HG03565 (cell line): ENCODE measurements around the gene ALDH3A2.
"Not testable (repeated sequence)": the region's sequence is repeated elsewhere in the genome, so short reads cannot be mapped to it uniquely, and the experiment has no call there.

ENCODE experiments used
- ATAC-seq: cut with Tn5 transposase; IDR thresholded peaks from one replicate; pipeline ENCODE4 v1.9.1; 2021; ENCODE audit warnings: mild to moderate bottlenecking, moderate library complexity; ENCODE audit not compliant: unreplicated experiment

ALDH3A2 gene

DNA sequence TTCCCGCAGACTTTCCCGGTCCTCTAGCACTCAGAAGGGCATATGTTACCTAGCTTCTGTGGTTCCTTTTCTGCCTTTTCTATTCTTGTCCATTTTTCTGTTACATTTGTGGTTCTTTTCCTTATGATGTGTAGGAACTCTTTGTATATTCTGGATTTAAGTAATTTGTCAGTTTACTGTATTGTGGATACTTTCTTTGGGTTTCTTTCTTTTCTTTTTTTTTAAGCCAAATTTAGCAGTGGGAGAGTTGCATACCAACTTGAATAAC, 657 bp downstream of the ALDH3A2 start:
- no peak for ATAC-seq

DNA sequence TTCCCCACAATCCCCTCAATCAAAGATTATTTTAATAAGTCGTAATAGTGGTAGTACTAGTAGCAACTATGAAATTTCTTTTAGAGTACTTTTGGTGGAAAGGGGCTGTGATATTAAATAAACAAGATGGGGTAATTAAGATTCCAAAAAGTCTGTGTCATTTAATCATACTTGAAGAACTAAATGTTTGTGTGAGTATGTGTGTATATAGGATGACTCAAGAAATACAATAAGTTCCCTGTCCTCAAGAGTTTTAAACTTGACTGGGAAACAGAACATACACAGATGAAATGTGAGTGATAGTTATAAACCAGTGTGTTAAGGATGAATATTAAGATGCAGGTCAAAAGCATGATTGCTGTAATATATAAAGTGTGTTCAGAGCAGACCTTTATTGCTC, 2.3 kb downstream of the ALDH3A2 start:
- ATAC-seq: no peak

DNA sequence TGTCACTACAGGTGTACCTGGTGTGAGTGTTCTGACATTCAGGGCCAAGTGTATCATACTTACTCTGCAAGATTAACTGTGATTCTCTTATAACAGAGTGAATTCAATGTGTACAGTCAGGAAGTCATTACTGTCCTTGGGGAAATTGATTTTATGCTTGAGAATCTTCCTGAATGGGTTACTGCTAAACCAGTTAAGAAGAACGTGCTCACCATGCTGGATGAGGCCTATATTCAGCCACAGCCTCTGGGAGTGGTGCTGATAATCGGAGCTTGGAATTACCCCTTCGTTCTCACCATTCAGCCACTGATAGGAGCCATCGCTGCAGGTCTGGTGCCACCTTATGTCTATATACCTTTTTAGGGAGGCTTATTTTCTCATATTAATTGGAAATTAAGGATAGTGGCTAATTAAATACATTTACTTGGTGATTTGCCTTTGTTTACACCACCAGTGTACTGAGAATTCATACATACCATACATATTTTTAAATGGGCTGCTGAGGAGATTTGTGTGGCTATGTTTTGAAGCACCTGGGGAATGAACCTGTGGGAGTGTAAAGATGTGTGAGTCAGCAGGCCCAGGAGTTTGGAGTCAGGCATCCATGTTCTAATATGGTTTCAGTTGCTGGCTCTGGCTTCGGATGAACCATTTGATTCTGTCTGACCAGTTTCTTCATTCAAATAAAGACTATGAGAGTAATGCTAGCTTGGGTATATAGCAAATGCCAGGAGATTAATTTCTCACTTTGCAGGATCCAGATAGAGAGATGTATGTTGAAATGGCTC, 3.1 kb downstream of the ALDH3A2 start:
- no peak for ATAC-seq

DNA sequence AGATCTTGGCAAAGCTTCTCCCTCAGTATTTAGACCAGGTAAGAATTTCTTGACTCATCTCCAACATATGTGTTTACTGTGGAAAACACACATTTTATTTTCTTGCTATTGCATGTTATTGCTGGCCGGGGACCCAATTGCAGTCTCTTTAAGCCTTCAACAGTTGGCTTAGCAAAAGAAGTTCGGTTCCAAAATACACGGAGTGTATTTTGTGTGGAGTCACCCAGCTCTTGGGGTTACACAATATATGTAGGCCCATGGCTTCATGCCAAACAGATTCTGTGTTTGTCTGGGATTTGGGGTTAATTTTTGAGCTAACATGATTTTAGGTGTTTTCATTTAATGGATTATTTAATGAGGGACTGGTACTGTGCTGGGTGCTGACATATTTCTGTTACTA, 4.0 kb downstream of the ALDH3A2 start:
- ATAC-seq: no peak

DNA sequence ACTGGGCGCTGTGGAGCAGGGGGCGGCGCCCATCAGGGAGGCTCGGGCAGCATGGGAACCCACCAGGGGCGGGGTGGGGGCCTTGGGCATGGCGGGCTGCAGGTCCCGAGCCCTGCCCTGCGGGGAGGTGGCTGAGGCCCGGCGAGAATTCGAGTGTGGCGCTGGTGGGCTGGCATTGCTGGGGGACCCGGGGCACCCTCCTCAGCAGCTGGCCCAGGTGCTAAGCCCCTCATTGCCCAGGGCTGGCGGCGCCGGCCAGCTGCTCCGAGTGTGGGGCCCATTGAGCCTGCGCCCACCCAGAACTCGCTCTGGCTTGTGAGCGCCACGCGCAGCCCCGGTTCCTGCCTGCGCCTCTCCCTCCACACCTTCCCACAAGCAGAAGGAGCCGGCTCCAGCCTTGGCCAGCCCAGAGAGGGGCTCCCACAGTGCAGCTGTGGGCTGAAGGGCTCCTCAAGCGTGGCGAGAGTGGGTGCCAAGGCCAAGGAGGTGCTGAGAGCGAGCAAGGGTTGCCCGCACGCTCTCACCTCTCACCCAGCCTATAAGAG, 5.9 kb downstream of the ALDH3A2 start:
- ATAC-seq: no peak

DNA sequence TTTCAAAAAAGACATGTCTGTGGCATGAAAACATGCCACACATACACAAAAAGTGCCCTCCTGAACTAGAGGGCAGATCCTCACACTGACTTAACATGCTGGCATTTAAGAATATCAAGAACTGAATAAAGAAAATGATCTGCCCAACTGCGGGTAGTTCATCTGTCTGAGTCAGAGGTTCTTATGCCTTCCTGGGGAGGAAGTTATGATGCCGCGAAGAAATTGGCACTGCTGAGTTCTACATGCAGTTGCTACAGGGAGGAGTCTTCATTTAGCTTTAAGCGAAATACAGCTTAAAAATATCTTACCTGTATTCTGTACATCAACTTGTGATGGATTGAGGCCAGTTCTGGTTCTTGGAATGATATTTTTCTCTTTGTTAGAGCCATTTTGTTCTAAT, 6.3 kb downstream of the ALDH3A2 start:
- ATAC-seq: no peak

DNA sequence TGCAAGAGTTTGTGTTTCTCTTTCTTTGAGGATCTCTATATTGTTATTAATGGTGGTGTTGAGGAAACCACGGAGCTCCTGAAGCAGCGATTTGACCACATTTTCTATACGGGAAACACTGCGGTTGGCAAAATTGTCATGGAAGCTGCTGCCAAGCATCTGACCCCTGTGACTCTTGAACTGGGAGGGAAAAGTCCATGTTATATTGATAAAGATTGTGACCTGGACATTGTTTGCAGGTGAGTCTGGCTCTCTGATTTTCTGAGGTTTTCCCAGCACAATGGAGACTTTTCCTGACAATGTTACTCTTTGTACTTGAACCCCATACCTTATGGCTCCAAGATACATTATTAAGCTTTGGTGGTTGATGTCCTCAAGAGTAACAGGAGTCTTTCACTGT, 7.8 kb downstream of the ALDH3A2 start:
- no peak for ATAC-seq

DNA sequence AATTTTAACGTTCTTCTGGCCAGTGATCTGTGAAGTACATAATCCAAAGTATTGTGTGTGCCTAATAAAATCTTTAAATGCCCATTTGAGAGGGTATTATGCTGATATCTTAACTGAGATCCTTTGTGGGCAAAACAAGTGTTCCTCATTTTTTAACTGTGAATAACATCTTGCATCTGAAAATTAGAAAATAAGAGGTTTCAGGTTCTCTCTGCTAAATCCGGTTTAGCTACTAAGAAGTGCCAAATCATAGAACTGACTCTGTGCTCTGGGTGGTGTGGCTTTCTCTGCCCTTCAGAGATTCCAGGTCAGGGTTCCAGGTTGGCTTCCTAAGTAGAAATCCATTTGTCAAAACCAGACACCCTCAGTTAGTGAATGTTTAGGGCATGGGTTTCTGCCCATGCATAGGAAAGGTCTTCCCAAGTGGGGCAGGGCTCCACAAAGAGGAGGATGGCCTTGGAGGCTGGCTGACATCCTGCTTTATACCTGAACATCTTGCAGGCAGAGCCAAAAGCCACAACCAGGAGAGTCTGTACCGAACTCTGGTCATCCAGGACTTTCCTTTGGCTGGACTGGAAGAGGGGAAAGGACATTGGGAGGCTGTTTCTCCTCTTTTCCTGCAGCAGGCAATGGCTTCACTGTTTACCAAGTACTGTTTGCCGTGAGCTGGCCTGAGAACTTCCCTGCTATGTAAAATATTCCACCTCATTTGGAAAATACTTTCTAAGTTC, 8.5 kb downstream of the ALDH3A2 start:
- no peak for ATAC-seq

DNA sequence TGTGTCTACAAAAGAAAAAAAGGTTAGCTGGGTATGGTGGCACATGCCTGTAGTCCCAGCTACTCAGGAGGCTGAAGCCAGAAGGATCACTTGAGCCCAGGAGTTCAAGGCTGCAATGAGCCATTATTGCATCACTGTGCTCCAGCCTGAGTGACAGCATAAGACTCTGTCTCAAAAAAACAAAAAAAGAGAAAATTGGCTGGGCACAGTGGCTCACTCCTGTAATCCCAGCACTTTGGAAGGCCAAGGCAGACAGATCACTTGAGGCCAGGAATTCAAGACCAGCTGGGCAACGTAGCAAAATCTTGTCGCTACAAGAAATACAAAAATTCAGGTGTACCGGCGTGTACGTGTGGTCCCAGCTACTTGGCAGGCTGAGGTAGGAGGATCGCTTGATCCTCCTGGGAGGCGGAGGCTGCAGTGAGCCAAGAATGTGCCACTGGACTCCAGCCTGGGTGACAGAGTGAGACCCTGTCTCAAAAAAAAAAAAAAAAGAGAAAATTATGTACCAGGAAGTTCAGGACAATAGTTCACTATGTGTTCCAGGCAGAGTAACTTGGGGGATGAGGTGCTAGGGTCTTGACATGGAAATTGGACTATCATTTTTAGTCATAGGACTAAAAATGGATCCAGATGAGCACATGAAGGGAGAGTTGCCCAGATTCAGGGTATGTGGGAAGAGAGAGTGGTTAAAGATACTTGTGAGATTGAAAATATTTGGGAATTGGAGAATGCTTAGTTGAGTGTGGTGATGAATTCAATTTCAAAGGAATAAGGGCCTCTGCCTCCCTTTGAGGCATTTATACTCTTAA, 11.0 kb downstream of the ALDH3A2 start:
- no peak for ATAC-seq

DNA sequence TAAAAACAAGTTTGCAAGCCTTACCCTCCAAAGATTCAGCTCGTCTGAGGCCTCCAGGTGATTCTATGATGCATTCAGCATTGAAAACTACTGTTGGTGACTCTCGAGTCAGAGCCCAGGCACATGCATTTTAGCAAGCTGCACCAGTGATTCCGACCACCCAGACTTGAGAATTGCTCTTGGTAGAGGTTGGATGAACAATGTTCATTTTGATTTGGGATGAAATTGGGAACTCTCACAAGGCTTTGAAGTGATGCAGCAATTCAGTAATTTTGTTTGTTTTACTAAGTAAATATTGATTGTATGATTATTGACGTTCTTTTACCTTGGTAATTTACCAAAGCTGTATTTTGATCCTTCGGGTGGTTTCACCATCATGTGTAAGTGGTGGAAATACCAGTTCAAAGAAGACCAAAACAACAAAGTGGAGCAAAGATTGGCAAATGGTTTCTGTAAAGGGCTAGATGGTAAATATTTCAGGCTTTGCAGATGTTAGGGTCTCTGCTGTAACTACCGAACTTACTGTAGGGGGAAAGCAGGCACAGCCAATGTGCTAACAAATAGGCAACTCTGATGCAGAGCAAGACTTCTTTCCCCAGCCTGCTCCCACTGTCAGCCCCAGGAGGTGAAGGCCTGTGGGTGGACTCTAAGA, 11.8 kb downstream of the ALDH3A2 start:
- no peak for ATAC-seq

DNA sequence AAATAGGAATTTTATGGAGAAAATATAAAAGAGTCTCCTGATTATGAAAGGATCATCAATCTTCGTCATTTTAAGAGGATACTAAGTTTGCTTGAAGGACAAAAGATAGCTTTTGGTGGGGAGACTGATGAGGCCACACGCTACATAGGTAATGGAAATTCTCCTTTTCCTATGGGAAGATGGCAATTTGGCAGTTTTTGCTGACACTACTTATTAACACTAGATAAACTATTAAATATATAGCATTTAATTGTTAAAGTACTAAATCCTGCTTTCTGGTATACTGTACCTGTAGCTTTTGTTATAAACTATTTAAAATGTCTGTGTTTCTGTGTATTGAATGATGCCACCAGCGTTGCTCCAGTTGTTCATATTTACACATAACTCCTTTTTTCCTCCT, 12.6 kb downstream of the ALDH3A2 start:
- ATAC-seq: no peak

DNA sequence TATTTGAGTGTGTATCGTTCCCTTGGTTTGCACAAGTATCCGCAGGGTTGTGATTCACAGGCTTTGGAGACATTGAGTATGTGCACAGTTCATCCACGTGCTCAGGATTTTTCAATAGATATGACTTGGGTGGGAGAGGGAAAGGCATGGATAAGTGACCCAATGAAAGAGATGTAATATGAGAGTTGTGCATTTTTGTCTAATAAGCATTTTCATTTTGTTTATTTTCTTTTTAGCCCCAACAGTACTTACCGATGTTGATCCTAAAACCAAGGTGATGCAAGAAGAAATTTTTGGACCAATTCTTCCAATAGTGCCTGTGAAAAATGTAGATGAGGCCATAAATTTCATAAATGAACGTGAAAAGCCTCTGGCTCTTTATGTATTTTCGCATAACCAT, 14.5 kb downstream of the ALDH3A2 start:
- no peak for ATAC-seq

DNA sequence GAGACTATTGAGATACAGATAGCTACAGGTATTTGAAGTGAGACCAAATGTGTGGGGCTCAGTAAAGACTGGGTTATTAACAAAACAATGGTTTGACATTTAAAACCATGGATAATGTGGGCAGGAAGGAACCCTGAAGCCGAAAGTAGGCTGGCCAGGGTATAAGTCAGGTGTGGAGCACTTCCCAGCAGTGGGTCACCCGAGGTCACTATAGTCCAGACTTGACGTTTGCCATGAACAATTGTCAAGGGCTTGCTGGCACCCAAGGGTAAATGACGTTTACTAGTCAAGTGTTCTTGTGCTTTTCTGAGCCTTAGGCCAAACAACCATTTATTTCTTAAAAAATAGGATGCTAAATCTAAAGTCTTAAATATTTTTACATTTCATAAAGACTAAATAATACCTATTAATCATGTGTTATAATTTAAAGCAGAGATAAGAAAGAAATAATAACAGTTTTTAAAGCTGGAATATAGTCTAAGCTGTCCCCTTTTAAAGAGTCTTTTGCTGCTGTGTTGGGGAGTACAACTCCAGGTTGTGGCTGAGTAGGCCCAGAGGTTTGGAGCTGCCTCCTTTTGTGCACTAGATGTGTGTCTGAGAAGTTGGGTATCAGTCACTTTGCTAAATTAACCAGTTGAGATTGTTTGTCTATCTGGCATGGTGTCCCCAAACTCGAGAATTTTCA, 15.7 kb downstream of the ALDH3A2 start:
- ATAC-seq: no peak

DNA sequence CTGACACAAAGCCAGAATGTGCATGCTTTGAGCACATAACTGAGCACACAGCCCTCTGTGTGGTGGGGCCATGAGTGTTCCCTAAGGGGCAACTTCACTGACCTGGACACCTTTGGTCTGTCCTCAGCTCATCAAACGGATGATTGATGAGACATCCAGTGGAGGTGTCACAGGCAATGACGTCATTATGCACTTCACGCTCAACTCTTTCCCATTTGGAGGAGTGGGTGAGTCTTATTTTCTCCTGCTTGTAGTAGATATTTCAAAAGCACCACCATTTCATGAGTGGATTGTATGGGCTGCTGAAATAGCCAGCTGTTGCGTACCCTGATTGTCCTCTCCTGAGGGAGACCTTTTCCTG, 16.2 kb downstream of the ALDH3A2 start:
- ATAC-seq: no peak

DNA sequence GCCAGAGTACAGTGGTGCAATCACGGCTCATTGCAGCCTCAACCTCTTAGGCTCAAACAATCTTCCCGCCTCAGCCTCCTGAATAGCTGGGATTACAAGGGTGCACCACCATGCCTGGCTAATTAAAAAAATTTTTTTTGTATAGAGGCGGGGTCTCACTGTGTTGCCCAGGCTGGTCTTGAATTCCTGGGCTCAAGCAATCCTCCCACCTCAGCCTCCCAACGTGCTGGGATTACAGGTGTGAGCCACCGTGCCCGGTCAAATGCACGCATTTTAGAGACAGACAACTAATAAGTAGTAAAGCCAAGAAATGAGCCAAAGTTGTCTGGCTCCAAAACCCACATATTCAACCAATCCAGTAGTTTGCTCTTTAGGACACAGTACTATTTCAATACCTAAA, 21.1 kb downstream of the ALDH3A2 start:
- ATAC-seq: not testable (repeated sequence)

DNA sequence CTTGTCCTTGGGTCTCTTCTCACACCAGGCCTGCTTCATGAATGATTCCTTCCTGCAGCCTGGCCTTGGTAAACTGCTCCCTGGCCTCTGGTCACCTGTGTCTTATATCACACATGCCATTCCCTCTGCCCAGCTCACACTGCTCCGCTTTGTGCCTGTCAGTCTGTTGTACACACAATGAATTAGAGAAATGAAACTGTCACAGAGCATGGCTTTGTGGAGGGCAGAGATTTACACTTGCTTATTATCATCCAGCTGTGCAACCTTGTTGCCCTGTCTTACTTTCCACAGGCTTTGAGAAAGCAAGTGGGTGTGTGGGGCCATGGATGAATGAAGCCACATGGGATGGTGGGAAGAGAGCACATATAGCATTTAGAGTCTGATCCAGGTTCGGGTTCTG, 22.4 kb downstream of the ALDH3A2 start:
- no peak for ATAC-seq

DNA sequence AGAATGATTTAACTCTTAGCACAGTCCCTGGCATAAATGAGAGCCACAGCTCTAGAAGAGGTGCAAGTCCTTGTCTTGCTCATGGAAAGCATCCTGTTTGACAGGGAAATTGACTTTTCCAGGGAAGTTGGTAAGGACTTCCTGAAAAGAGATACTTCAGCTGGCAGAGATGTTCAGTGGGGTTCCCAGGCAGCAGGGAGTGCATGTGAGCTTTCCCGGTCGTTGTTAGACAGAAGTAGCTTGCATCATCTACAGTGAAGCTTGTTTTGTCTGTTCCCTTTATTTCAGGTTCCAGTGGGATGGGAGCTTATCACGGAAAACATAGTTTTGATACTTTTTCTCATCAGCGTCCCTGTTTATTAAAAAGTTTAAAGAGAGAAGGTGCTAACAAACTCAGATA, 22.9 kb downstream of the ALDH3A2 start:
- ATAC-seq: no peak

DNA sequence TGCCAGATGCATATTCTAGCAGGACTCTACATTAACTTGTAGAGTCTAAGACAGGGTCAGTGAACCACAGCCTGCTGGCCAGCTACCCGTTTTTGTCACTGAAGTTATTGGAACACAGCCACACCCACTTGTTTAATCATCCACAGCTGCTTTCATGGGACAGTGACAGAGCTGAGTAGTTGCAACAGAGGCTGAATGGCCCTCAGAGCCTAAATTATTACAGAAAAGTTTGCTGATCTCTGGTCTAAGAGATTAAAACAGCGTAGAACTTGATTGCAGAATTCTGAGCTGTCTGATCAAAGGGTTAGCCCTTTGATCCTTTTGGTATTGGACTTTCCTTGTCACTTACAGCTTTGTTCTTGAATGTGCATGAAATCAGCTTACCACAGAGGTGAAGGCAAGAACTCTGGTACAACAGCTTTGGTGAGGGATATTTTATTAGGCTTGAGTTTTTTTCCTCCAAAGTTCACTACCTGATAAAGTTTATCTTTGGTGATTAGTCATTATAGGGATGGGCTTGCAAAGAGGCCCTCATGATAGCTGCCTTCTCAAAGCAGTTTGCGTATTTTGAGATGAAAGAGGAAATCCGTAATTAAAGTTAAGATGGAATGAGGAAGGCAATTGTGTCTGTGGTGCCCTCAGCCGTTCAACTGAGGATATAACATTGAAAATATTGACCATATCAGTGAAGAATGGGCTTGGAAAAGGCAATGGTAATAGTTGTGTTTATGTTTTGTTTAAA, 23.6 kb downstream of the ALDH3A2 start:
- no peak for ATAC-seq

DNA sequence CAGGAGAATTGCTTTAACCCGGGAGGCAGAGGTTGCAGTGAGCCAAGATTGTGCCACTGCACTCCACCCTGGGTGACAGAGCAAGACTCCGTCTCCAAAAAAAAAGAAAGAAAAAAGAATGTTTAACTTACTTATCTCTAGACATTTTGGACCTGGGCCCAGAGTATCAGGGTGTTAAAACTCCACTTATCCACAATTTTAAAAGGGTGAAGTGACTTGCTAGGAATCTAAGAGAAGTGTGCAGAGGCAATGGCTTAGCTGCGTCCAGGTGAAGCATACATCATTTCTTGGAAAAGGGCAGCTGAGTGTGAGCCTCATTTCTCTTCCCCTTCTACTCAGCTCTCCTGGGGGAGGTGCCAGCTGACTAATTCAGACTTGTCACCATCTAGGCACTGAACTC, 25.1 kb downstream of the ALDH3A2 start:
- no peak for ATAC-seq

DNA sequence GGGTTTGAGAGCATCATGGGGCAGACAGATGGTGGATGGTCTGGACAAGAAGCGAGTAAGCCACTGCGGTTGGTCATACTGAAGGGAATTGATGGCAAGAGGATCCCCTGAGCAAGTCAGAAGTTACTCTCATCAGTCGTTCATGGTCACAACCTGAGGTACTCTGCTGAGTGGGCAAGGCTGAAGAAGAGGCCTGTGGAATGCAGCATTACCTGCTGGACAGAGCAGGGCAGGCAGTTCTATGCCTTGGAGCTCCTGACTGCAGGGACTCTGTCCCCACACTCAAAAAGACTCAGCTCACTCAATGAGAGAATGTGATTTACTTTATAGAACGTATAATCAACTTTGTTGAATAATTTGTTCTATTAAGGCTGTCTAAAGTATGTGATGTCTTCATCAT, 28.3 kb downstream of the ALDH3A2 start:
- no peak for ATAC-seq
